GM21381 (cell line): ENCODE data around the gene TYMP.
A peak's percentile ranks its signal among the peaks of the same experiment; 100 is the strongest.
"Not testable (repeated sequence)": the region's sequence is repeated elsewhere in the genome, so short reads cannot be mapped to it uniquely, and the experiment has no call there.

ENCODE experiments used
- ATAC-seq: cut with Tn5 transposase; IDR thresholded peaks from one replicate; pipeline ENCODE4 v1.9.1; 2021; ENCODE audit warnings: mild to moderate bottlenecking, moderate library complexity; ENCODE audit not compliant: unreplicated experiment

The TYMP gene

GRCh38 chr22:50542416-50542927, 12.7 kb upstream of the TYMP start:
- ATAC-seq, result no peak

DNA sequence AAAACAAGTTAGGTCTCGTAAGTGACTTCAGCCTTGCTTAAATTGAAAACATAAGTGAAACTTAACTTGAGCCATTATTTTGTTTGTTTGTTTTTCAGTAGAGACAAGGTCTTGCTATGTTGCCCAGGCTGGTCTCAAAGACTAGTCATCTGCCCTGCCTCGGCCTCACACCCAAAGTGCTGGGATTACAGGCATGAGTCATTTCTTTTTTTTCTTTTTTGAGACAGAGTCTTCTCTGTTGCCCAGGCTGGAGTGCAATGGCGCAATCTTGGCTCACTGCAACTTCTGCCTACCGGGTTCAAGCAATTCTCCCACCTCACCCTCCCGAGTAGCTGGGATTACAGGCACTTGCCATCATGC, 11.8 kb upstream of the TYMP start:
- not testable (repeated sequence) for ATAC-seq

DNA sequence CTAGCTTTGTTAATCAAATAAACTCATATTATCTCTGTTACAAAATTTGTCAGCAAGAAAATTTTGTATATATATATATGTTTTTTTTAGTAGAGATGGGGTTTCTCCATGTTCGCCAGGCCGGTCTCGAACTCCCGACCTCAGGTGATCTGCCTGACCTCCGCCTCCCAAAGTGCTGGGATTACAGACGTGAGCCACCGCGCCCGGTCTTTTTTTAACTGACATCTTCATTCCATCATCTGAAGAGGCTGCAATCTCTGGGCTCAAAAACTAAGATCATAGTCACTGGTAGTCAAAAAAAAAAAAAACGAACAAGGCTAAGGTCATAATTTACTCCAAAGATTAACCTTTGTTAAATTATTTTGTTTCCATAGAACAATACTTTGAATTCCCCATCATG, 10.6 kb upstream of the TYMP start:
- ATAC-seq, result no peak

GRCh38 chr22:50537765-50538164, 8.0 kb upstream of the TYMP start:
- no peak for ATAC-seq

DNA sequence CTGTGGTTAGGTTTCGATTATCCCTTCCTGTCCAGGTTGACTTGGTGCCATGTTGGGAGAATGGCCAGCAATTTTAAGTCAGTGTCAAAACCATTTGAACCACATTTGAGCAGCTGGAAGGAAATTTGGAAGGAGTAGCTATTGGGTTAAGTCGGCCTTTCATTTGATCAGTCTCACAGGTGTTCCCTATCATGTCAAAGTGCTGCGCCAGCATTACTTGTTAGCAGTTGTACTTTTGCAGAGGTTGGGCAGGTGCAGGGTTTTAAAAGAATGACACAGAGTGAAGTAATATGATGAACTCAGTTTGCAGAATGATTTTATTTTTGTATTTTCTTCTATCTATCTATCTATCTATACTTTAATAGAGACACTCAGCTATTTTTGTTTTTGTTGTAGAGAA, 6.4 kb upstream of the TYMP start:
- ATAC-seq, result no peak

GRCh38 chr22:50535113-50535512, 5.3 kb upstream of the TYMP start:
- ATAC-seq, result no peak

DNA sequence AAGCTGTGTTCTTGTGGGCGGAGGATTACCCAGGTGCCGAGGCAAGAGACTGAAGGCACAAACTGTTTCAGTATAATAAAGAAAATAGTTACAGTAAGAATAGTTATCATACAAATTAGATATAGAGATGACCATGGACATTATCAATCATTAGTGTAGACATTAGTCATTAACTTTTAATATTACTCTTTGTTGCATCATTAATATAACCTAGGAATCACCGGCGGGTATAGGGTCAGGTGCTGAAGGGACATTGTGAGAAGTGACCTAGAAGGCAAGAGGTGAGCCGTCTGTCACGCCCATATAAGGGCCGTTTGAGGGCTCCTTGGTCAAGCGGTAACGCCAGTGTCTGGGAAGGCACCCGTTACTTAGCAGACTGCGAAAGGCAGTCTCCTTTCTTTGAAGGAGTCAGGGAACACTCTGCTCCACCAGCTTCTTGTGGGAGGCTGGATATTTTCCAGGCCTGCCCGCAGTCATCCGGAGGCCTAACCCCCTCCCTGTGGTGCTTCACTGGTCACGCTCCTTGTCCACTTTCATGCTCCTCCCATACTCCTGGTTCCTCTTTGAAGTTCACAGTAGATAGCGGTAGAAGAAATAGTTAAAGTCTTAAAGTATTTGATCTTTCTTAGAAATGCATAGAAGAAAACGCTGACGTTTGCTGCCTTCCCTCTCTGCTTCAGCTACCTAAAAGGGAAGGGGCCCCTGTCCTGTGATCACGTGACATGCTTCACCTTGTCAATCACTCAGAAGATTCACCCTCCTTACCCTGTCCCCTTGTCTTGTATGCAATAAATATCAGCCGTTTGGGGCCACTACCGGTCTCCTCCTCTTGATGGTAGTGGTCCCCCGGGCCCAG, 4.3 kb upstream of the TYMP start:
- not testable (repeated sequence) for ATAC-seq

DNA sequence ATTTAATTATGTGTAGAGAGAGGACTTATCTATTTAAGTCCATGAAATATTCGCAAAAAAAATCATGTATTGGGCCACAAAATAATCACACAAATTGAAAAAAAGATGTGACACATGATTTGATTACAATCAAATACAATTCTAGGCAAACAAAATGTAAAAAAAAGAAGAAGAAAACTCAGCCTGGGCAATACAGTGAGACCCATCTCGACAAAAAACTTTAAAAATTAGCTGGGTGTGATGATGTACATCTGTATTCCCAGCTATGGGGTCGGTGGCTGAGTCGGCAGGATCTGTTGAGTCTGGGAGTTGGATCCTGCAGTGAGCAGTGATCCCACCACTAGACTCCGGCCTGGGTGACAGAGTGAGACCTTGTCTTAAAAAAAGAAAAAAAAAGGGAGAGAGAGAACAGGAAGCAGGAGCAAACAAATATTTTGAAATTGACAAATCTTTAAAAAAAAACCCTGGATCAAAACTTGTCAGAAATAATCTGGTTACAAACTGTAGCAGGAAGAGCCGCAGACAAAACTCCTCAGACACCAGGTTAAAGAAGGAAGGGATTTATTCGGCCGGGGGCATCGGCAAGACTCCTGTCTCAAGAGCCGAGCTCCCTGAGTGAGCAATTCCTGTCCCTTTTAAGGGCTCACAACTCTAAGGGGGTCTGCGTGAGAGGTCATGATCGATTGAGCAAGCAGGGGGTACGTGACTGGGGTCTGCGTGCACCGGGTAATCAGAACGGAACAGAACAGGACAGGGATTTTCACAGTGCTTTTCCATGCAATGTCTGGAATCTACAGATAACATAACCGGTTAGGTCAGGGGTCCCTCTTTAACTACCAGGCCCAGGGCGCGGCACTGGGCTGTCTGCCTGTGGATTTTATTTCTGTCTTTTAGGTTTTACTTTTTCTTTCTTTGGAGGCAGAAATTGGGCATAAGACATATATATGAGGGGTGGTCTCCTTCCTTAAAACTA, 3.3 kb upstream of the TYMP start:
- no peak for ATAC-seq

DNA sequence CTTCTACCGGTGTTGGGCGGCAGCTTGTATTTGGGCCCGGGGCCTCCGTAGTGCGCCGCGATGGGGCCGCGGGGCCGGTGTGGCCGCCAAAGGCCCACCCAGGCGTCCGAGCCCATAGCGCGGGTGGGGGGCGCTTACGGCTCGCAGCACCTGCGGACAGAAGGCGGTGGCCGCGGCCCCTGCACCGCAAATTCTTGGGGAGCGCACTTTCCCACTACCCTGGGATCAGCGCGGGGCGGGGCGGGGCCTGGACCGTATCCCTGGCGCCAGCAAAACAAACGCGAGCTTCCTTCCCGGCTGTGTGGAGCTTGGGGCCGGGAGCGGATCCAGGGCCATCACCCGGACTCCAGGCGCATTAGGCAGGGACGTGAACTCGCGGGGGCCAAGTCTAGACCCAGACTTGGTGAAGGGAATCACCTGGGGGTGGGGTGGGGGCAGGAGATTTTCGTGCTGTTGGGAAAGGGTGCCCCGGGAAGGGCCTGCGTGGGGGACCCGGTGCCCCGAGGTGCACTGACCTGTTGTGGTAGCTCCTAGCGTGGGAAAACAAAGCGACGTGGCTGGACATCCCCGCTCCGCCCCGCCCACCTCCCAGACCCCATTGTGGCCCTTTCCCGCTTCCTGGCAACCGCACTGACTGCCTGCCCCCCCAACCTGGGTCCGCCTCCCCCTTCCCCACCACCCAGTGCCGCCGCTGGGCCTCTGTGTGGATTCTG, 2.3 kb upstream of the TYMP start:
- no peak for ATAC-seq

DNA sequence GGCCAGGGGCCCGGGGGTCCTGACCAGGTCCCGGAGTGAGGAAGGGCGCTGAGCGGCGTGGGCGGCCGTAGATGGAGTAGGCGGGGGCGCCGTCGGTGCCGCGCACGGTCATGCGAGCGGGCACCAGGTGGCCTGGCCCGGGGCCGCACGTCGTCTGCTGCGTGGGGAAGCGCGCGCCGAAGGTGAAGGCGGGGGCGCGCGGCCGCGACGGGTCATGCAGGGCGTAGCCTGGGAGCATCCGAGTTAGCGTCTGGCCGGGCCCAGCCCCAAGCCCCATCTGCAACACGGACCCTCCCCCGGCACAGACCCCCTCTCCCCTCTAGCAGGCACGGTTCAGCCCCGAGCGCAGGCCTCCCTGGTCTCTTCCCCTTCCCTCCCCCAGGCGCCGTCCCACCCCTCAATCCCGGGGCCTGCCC, 1.7 kb upstream of the TYMP start:
- ATAC-seq, result no peak

DNA sequence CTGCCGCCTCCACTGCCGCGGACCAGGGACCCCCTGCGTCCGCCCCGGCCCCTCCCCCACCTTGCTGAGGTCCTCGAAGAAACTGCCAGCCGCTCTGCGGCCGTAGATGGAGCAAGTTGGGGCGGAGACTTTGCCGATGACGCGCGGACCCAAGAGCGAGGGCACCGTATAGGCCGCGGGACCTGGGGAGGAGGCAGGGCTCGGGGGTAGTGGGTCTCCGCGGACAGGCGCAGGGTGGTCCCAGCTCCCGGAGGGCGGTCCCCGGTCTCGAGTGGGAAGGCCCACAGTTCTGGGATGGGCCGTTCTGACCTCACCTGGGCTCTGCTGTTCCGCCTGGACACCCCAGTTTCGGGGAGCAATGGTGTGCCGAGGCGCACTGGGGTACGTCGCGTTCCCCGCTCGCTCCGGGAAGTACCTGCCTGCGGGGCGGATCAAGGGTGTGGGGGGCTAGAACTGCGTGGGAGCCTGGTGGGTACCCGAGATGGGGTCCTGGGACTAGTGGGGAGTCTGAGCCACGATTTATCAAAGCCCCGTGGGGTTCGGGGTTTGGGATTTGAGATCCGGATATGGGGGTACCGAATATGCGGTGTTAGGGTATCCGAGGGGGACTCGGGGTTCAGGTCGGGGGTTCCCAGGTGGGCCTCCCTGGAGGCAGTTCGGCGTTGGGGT, 1.2 kb upstream of the TYMP start:
- no peak for ATAC-seq

DNA sequence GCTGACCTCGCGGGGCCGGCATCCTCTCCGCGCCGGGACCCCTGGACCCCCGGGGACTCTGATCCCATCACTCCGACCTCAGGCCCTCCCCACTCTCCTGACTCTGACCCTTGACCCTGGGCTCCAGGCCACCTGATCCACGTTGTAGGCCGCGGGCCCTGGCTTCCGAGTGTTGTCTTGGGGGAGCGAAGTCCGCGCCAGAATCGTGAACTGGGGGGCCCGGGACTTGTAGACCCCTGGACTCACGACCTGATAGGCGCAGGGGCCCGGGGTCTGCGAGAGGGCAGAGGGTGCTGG, 716 bp upstream of the TYMP start:
- no peak for ATAC-seq

- no peak for ATAC-seq
Observed at GRCh38 chr22:50529416-50529896, 356 bp downstream of the TYMP start.

GRCh38 chr22:50528682-50529415, 963 bp downstream of the TYMP start:
- ATAC-seq, result no peak

- no peak for ATAC-seq
Observed at GRCh38 chr22:50527921-50528681, 1.7 kb downstream of the TYMP start.

GRCh38 chr22:50526834-50527801, 2.7 kb downstream of the TYMP start:
- ATAC-seq, result no peak

- ATAC-seq, result peak; percentile 29
Observed at GRCh38 chr22:50526108-50526833, 3.5 kb downstream of the TYMP start.

GRCh38 chr22:50525858-50526107, 4.0 kb downstream of the TYMP start:
- ATAC-seq, result no peak
